Skin epidermis (tissue), 12 donors: Measurements from ENCODE around the gene MRPL52.

Source experiments
- H3K27ac ChIP-seq, 21 experiments: fragments of 200-600 bp; sonication (generic) in 11 of 21; one replicate each; pipeline ENCODE4 v1.5.0; 2020; ENCODE audit warnings: mild to moderate bottlenecking in 3 of 21, inconsistent platforms in 2 of 21, moderate library complexity in 2 of 21
- H3K4me3 ChIP-seq, 7 experiments: fragments of 200-600 bp; sonication (generic) in 2 of 7; one replicate each; pipeline ENCODE4 v1.5.0; 2020; ENCODE audit warnings: inconsistent platforms in 2 of 7, mild to moderate bottlenecking in 2 of 7, moderate library complexity in 1 of 7

Gene MRPL52

DNA sequence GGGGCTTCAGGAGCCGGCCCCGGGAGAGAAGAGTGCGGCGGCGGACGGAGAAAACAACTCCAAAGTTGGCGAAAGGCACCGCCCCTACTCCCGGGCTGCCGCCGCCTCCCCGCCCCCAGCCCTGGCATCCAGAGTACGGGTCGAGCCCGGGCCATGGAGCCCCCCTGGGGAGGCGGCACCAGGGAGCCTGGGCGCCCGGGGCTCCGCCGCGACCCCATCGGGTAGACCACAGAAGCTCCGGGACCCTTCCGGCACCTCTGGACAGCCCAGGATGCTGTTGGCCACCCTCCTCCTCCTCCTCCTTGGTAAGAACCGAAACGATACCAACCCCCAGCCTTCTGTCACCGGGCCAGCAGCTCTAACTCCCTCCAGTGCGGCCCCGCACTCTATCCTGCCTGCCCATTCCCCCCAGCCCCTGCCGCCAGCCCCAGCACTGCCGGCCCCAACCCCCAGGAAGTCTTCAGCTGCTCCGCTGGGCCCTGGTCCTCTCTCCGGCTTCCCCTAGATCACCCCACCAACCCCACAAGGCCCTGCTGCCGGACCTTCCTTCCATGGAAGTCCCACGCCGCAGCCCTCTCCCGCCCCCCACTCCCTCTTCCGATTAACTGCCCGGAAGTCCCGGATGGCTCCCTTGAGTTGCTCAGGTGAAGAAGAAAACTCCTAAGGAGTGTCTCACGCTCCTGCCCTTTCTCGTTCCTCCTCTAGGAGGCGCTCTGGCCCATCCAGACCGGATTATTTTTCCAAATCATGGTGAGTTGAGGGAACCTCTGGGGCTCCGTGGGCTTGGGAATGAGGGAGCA, 42.5 kb downstream of the MRPL52 start:
- peak overlapping the region; percentile 62 to 97 (median 88) for H3K4me3 ChIP-seq
- H3K27ac ChIP-seq, result peak overlapping the region; percentile 92 to 99 (median 98)

DNA sequence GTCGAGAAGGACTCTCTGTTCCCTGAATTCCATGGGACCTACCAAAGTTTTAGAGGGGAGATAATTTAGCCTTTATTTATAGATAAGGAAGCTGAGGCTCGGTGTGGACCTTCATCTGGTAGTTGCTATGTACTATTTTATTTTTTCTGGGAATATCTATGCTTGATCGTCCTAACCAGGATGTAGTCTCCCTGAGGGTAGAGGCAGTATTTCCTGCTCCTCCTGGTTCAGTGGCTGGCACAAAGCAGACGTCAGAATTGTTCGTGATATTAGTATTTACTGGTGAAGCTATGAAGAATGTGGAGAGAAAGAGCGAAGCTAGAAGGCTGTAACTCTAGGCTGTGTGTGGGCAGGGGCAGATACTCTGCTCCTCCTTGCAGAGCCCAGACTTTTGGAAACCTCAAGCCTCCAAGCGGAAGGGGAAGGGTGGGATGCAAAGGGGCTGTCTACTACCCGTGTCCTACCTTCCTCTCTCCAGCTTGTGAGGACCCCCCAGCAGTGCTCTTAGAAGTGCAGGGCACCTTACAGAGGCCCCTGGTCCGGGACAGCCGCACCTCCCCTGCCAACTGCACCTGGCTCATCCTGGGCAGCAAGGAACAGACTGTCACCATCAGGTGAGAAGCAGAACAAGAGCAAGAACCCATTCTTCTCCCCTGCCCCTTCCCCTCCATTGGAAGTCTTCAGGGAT, 43.3 kb downstream of the MRPL52 start:
- H3K27ac ChIP-seq, result peak overlapping the region in 20 of 21 experiments; percentile 92 to 99 (median 98)
- peak overlapping the region; percentile 62 to 97 (median 88) for H3K4me3 ChIP-seq

DNA sequence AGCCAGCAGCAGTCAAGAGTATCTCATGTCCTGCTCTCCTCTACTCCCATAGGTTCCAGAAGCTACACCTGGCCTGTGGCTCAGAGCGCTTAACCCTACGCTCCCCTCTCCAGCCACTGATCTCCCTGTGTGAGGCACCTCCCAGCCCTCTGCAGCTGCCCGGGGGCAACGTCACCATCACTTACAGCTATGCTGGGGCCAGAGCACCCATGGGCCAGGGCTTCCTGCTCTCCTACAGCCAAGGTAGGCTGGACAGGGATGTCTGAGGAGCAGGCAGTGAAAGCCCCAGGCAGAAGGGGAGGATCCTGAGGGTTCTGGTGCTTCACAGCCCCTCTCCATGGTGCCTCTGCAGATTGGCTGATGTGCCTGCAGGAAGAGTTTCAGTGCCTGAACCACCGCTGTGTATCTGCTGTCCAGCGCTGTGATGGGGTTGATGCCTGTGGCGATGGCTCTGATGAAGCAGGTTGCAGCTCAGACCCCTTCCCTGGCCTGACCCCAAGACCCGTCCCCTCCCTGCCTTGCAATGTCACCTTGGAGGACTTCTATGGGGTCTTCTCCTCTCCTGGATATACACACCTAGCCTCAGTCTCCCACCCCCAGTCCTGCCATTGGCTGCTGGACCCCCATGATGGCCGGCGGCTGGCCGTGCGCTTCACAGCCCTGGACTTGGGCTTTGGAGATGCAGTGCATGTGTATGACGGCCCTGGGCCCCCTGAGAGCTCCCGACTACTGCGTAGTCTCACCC, 45.5 kb downstream of the MRPL52 start:
- no peak overlapping the region for H3K27ac ChIP-seq
- H3K4me3 ChIP-seq, result no peak overlapping the region

DNA sequence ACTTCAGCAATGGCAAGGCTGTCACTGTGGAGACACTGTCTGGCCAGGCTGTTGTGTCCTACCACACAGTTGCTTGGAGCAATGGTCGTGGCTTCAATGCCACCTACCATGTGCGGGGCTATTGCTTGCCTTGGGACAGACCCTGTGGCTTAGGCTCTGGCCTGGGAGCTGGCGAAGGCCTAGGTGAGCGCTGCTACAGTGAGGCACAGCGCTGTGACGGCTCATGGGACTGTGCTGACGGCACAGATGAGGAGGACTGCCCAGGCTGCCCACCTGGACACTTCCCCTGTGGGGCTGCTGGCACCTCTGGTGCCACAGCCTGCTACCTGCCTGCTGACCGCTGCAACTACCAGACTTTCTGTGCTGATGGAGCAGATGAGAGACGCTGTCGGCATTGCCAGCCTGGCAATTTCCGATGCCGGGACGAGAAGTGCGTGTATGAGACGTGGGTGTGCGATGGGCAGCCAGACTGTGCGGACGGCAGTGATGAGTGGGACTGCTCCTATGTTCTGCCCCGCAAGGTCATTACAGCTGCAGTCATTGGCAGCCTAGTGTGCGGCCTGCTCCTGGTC, 46.1 kb downstream of the MRPL52 start:
- H3K27ac ChIP-seq, result no peak overlapping the region
- H3K4me3 ChIP-seq, result no peak overlapping the region

DNA sequence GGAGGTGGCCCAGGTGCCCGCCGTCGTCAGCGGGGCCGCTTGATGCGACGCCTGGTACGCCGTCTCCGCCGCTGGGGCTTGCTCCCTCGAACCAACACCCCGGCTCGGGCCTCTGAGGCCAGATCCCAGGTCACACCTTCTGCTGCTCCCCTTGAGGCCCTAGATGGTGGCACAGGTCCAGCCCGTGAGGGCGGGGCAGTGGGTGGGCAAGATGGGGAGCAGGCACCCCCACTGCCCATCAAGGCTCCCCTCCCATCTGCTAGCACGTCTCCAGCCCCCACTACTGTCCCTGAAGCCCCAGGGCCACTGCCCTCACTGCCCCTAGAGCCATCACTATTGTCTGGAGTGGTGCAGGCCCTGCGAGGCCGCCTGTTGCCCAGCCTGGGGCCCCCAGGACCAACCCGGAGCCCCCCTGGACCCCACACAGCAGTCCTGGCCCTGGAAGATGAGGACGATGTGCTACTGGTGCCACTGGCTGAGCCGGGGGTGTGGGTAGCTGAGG, 47.4 kb downstream of the MRPL52 start:
- no peak overlapping the region for H3K4me3 ChIP-seq

DNA sequence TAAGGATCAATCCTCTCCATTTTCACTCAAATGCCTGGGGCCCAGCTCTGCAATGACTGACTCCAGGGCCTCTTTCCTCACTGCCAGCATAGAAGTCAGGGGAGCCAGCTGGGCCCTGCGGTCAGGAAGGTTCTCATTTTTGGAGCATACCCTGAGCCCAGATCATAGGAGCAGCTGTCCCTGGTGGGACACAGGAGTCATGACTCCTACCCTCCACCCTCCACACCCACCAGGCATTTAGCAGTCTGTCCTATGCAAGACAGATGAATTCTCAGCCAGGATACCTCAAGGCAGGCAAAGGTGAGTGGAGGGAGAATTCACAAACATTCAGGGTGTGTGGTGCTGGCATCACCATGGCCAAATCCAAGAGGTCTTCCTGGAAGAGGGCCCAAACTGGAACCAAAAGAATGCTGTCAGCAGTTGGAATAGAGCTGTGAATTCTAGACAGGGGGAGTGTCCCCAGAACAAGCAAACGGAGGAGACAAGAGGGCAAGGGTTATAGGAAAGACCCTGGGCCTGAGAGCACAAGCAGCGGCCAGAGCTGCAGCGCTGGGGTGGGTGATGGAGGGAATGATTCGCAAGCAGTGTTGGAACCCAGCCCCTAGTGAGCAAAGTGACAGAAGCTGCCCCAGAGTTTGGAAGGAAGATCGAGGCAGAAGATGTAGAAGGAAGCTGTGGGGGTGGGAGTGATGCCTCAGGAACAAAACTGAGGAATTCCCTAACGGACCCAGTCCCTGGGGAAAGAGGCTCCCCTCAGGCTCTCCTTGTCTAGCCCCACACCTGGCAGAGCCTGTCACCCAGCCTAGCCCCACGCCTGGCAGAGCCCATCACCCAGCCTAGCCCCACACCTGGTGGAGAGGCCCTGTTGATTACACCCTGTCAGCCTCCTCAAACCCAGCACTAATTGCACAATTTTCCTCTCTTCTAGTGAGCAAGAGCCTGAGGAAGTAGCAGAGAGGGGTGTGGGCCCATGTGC, 48.9 kb downstream of the MRPL52 start:
- H3K27ac ChIP-seq, result no peak overlapping the region

More for the DNA sequence above, 47.4 kb downstream of the MRPL52 start:
- H3K27ac ChIP-seq, result no peak overlapping the region

DNA sequence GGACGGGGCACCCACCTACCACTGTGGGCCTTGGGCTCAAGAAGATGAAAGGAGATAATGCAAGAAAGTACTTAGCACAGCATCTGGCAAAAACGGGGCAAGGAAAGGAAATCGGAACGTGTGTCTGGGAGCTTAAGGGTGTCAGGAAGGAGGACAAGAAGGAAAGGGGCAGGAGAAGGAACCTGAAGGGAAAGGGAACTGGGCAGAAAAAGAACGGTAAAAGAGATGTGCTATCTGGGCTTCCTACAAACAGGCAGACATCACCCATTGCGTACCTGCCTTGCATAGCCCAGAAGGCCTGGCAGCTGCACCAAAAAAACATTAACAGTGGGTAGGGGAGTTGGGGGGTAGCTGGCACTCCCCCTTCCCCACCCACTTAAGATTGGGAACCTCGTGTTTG, 52.4 kb downstream of the MRPL52 start:
- Histone ChIP-seq H3K27ac (peak overlapping the region in 1 of 21 experiments; percentile 14), H3K4me3 (no peak overlapping the region)

More for the DNA sequence above, 48.9 kb downstream of the MRPL52 start:
- H3K4me3 ChIP-seq, result no peak overlapping the region

DNA sequence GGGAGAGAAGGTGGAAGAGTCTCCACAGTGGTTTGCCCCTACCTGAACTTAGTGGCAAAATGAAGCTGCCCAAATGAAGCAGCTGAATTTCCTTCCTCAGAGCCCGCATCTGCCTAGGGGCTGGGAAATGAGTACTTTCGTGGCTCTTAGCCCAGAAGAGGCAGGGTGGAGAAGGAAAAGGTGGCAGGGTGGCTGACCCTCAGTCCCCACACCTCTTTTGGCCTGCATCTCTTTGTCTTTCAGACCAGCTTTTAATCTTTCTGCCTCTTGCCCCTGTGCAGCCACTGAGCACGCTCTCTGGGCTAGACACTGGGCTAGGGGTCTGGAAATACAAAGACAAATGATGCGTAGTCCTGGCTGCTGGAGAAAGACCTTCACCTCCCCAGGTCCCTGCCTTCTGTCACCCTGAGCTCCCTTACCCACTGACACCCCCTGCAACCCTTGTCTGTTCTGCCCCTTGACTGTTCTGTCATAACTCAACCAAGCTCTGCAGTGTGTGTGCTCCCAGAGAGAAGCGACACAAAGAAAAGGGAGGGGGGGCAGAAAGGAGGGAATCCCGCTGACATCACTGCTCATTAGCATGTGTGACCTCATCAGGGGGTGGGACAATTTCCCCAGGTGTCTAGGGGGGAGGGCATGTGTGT, 53.0 kb downstream of the MRPL52 start:
- H3K4me3 ChIP-seq, result no peak overlapping the region
- H3K27ac ChIP-seq, result peak overlapping the region in 1 of 21 experiments; percentile 14

DNA sequence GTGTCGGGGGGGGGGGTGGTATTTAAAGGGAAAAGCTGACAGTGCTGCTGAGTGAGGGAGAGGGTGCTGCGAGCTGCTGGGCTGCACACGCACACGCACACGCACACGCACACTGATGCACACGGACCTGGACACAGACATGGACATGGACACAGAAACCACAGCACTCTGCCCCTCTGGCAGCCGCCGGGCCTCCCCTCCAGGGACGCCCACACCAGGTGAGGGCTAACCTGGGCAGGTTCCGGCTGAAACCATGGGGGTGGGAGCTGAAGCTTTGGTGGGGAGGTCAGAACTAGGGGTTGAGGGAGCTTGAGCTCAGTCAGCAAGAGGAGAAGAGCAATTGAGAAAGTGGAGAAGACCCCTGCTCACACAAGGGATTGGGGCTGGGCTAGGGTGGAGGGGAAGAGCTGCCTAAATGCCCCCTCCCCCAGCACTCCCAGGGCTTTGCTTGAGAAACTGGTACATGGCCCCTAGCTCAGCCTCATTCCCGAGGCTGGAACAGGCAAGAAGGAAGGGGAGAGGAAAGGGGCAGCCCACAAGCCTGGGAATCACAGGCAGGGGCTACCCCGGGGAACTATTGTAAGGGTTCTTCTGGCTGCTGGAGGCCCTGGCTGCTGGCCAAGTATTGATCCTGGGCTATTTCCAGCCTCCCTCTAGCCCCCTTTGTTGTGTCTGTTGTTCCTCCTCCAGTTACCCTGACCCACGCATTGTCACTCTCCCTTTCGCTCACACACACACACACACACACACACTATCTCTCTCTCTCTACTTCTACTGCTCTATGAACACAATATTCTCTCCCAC, 53.7 kb downstream of the MRPL52 start, which contains the start of gene REM2:
TSS of gene REM2 (plus strand) at position 50 of the 804 bp plus-strand sequence. CDS start at position 116, 66 bp downstream.
- Histone ChIP-seq H3K4me3 (no peak within 1 kb of the TSS), H3K27ac (peak within 1 kb of the TSS in 1 of 21 experiments; percentile 14)

DNA sequence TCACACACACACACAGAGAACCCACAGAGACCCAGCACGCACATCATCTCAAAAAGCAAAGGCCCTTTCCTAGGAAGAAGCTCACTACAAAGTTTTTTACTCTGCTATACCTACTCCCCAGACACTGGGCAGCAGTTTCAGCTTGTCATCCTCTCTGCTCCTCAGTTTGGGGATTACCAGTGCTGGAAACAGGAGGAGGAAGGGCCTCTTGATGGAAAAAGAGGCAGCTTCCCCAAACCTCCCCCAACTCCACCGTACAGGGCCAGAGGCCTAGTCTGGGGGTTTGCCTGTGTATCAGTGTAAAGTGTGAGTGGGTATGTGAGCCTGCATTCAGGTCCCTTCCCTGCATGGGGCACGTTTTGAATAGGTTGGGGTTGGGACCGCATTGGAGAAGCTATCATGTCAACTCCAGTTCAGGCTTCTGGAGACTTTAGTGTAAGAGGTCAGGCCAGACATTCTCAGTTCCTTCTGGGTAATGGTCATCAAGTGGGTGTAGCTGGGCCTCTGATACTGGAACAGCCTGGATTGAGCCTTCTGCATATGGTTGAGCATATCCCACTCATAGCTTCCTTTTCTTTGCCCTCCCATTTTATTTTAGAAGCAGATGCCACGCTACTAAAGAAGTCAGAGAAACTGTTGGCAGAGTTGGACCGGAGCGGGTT, 54.5 kb downstream of the MRPL52 start:
- Histone ChIP-seq H3K27ac (no peak overlapping the region), H3K4me3 (no peak overlapping the region)
